Activated CD4-positive, alpha-beta T cell treated with anti-CD3 and anti-CD28 coated beads, Interleukin-2, amount 50 U/mL, for 48 hours (primary cell): ENCODE results near the gene DOK7.
"Not testable (repeated sequence)": the region's sequence is repeated elsewhere in the genome, so short reads cannot be mapped to it uniquely, and the experiment has no call there.

Source experiments
- DNase-seq, 2 experiments: peaks; one replicate each; pipeline ENCODE4 v3.0.0-alpha.2; 2020

Gene DOK7

GRCh38 chr4:3443750-3444309 is 19.3 kb upstream of the DOK7 start:
- DNase-seq = no peak

GRCh38 chr4:3444351-3445110 is 18.6 kb upstream of the DOK7 start:
- no peak for DNase-seq

DNA sequence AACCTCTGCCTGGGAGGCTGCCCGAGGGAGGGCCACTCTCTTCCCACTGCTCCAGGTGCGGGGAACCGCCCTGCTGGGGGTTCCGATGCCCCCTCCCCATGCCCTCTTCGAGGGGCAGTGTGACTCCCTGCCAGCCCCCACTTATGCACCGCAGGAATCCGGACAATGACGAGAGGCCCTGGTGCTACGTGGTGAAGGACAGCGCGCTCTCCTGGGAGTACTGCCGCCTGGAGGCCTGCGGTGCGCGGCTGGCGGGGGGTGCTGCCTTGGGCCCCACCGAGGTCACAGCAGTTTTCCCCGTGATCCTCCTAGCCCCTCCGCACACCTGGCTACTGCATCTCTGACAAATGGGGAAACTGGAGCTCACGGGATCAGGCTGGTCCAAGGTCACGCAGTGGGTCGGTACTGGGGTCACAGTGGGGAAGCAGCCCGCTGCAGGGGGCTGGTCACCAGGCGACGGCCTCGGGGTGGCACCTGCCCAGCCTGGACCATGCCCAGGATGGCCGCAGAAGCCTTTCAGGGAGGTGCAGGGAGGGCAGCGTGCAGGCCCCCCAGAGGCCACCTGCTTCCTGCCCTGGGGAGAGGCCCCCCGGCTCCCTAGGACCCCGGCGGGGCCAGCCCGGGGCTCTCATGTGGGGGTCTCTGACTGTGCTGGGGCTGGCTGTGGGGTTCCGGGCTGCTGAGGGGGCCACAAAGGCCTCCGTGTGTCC is 17.8 kb upstream of the DOK7 start:
- no peak for DNase-seq

DNA sequence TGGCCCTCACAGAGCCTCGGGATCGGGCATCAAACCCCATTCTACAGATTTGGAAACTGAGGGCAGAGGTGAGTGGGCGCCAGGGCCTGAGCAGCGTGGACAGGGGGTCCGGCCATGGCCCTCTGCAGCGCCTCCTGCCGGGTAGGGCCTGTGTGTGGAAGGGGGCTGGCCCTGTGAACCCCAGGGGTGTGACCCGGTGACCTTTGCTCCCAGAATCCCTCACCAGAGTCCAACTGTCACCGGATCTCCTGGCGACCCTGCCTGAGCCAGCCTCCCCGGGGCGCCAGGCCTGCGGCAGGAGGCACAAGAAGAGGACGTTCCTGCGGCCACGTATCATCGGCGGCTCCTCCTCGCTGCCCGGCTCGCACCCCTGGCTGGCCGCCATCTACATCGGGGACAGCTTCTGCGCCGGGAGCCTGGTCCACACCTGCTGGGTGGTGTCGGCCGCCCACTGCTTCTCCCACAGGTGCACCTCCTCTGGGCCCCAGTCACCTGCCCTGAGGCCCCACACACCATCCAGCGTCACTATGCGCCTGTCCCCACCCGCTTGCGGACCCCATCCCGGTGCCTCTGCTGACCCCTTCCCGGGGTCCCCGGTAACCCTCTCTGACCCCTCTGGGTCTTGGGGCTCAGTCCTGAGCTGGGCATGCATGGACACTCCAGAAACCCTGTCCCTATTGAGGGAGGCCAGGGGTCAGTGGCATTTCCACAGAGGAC is 17.1 kb upstream of the DOK7 start:
- DNase-seq = no peak

GRCh38 chr4:3446631-3447320 is 16.3 kb upstream of the DOK7 start:
- no peak for DNase-seq

DNA sequence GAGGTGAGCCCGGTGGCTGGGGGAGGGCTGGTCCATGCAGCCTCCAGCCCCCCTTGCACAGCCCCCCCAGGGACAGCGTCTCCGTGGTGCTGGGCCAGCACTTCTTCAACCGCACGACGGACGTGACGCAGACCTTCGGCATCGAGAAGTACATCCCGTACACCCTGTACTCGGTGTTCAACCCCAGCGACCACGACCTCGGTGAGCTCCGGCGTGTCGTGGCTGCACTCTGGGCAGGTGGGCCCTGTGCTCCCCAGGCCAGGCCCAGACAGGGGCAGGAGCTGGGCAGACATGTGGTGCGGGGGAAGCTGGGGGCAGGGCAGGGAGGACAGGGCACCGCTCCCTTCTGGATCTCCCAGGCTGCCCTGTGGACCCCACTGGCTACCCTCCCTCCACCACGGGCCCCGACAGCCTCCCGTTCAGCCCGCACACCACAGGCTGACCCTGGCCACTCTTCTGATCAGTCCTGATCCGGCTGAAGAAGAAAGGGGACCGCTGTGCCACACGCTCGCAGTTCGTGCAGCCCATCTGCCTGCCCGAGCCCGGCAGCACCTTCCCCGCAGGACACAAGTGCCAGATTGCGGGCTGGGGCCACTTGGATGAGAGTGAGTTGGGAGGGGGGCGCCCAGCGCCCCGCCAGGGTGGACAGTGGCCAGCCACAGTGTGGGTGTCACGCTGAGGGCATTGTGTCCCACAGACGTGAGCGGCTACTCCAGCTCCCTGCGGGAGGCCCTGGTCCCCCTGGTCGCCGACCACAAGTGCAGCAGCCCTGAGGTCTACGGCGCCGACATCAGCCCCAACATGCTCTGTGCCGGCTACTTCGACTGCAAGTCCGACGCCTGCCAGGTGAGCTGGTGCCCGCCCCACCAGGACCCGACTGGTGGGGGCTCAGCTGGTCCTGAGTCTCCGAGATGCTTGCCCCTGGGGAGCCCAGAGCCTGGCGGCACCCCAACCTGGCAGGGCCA is 15.4 kb upstream of the DOK7 start:
- no peak for DNase-seq

DNA sequence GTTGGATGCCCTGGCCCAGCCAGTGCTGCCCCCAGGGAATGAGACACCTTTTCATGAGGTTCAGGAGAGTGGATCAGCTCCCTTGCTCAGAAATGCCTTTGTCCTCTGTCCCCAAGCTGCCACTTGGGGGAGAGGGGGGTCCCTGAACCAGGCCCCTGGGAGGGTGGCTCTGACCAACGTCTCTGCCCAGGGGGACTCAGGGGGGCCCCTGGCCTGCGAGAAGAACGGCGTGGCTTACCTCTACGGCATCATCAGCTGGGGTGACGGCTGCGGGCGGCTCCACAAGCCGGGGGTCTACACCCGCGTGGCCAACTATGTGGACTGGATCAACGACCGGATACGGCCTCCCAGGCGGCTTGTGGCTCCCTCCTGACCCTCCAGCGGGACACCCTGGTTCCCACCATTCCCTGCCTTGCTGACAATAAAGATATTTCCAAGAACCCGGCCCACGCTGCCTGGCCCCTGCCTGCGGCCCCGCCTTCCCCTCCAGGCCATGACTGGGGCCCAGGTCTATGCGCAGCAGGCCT is 14.0 kb upstream of the DOK7 start:
- DNase-seq = no peak

DNA sequence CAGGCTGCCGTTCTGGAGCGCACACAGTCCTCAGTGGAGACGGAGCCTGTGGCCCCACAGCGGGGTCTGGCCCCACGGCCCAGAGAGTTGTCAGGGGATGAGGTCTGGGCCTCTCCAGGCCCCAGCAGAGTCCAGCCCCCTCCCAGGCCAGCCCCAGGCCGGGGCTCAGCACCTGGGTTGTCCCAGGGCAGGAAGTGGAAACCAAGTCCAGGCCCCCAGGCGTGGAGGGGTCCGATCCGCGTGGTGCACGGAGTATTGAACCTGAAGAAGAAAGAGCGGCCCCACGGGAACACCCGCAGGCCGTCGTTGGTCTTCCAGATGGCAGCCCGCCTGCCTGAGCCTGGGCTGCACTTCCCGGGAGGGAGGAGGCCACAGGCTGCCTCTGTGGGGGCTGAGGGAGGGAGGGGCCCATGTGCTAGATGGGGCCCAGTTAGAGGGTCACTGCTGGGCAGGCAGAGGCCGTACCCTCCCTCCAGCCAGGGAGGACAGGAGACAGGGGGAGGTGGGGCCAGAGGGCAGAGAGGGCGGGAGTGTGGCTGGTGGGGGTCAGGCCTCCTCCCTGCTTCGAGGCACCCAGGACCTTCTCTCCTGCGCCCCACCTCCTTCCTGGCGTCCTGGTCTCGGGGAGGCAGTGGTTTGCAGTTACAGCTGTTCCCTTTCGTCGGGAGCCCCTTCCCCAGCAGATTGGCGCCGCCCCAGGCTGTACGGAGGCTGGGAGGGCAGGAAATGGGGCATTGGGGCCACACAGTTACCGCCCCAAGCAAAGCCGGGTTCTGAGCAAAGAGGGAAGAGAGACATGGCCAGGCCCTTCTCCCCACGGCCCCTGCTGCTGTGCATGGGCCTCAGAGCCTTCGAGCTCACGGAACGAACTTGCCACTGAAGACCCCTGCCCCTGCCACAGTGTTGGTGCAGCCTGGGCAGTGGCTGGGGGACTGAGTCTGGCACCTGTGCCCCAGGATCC is 13.3 kb upstream of the DOK7 start:
- DNase-seq = no peak

DNA sequence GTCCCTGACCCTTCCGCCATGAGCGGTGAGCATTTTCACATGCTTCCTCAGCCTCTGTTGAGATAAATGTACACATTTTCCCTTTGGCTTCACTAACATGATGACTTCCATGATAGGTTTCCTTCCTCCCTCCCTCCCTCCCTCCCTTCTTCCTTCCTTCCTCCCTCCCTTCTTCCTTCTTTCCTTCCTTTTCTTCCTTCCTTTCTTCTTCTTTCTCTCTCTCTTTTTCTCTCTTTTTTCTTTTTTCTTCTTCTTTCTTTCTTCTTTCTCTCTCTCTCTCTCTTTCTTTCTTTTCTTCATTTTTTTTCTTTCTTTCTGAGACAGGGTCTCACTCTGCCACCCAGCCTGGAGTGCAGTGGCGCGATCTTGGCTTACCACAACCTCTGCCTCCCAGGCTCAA is 12.5 kb upstream of the DOK7 start:
- no peak for DNase-seq

DNA sequence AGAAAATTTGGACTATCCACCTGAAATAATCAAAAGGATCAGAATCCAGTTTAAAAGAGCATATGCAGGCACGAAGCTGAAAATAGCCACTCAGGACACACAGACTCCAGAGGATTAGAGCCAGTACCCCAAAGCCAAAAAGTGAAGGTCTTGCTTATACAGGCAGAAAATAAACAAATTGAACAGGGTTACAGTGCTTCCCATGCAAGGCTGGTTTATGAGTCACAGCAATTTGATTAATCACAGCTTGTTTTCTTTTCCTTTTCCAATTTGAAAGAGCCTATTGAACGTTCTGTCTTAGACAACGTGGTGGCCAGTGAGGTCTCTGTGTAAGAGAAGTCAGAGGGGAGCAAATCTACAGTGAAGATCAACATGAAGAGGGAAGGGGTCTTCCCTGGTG is 11.2 kb upstream of the DOK7 start:
- DNase-seq = no peak

DNA sequence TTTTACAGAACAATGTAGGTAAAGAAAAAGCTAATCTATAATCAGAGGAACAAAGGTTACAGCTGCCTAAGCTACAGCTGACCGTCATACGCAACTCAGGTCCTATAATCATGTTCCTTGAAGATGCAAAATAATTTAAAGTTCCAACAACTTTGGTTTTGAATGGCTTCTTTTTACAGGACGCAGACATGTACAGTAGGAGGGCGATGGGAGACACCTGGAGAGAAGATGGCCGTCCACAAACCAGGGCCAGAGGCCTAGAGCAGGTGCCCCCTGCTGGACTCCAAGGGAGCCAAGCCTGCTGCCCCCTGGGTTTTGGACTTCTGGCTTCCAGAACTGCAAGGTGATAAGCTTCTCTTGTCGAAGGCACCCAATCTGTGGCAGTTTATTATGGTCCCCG is 10.7 kb upstream of the DOK7 start:
- no peak for DNase-seq

- DNase-seq = not testable (repeated sequence)
Measured at GRCh38 chr4:3455596-3455995, 7.5 kb upstream of the DOK7 start.

- no peak for DNase-seq
Measured at GRCh38 chr4:3458371-3458770, 4.7 kb upstream of the DOK7 start.

GRCh38 chr4:3459156-3459555 is 4.0 kb upstream of the DOK7 start:
- DNase-seq = not testable (repeated sequence)

DNA sequence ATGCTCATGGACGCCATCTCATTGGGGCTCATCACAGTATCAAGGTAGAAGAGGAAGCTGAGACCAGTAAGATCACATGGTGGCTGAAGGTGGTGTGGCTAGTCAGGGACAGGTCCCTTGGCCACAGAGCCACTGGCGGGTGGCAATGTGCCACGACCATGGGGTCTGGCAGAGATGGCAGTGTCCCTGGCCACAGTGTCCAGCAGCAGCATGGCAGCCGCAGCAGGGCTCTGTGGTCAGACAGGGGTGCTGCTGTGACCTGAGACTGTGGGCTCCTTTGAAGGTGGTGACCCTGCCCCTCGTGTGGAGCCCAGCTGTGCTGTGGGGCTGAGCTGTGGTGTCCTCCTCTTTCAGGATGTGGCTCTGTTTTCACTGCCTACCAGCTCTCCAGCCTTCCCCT is 2.2 kb upstream of the DOK7 start:
- DNase-seq = no peak

GRCh38 chr4:3461515-3462291 is 1.4 kb upstream of the DOK7 start:
- no peak for DNase-seq

DNA sequence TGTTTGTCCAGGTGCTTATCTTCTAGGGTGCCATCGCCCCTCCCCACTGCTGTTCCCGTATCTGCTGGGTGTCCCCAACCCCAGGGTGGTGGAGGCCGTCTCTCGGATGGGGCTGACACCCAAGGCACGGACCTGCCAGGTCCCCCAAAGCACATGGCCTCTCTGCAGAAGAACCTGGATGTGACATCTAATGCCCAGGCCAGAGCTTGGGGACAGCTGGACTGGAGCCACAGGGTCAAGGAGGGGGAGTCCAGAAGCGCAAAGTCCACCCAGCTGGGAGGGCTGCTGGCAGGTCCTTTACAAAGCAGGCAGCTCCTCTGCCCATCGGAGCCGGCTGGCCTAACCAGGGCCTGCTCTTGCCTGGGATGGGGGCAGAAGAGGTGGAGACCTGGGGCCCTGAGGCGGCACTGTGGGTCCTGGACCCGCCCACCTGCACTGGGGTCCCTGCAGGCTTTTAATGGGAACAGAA is 751 bp upstream of the DOK7 start:
- no peak for DNase-seq

- no peak for DNase-seq
Measured at GRCh38 chr4:3463556-3464348, 646 bp downstream of the DOK7 start.
